HG03103 (cell line): Measurements from ENCODE around the gene SLC1A7.

ENCODE experiments used
- ATAC-seq: cut with Tn5 transposase; IDR thresholded peaks from one replicate; pipeline ENCODE4 v1.9.1; 2021; ENCODE audit warnings: low read depth; ENCODE audit not compliant: unreplicated experiment

SLC1A7 gene

DNA sequence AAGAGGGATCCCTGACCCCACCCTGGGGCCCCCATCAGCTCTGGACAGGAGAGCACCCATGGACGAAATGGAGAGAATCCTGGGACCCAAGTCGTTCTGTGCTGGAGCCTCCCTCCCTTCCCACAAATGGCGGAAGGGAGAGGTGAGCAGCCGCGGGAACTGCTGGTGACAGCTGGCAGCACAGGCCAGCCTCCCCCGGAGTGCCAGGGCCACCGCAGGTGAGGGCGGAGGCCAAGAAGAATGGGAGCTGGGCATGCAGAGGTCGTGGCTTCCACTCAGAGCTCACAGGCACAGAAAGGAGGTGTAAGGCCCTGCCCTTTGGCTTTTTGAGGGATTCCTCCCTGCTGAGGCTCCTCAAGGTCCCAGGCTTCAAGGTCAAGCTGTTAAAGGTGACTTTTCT, 24.6 kb downstream of the SLC1A7 start:
- no peak for ATAC-seq

DNA sequence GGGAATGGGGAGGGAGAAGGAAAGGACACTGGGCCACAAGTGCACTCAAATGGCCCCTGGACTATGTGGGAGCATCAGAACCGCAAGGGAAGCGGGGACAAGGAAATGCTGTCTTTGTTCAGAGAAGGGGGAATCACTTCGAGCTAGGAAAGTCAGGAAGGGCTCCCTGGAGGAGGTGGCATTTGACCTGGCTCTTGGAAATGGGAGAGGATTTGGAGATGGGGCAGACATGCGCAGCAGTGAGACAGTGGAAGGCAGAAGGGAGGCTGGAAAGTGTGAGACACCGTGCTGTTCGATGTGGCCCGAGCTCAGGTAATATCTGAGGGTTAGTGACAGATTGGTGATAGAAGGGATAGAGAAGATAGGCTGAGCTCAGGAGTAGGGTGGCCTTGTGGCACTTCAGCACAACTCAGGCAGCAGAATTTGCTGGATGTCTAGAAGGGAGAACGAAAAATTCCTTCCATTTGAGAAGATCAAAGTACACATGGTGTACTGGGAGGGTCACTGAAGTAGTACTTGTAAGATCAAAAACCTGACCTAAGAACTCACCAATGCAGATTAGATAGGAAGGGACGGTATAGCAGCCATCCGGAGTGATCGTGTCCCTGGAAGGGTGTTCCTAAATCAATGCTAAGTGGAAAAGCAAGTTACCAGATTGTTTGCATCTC, 25.4 kb downstream of the SLC1A7 start:
- ATAC-seq, result no peak

DNA sequence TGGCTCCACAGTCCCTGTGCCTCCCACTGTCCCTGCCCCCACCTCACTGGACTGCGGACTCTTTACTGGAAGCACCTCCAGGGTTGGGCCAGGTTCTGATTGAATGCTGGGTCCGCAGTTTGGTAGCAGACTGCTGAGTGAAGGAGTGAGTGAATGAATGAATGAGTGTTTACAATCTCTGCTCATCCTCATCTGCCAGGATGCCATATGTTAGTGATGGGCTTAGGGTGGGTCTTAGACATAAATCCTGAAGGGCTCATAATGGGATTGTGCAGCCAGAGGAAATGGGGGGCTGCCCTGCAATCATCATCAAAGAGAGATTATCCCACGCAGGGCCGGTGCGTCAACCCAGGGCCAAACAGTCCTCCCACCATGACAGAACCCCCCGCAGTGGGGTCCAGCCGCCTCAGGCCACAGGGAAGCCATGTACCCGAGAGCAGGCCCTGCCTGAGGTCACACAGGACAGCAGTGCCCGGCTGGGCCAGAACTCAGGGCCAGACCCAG, 26.1 kb downstream of the SLC1A7 start:
- no peak for ATAC-seq

DNA sequence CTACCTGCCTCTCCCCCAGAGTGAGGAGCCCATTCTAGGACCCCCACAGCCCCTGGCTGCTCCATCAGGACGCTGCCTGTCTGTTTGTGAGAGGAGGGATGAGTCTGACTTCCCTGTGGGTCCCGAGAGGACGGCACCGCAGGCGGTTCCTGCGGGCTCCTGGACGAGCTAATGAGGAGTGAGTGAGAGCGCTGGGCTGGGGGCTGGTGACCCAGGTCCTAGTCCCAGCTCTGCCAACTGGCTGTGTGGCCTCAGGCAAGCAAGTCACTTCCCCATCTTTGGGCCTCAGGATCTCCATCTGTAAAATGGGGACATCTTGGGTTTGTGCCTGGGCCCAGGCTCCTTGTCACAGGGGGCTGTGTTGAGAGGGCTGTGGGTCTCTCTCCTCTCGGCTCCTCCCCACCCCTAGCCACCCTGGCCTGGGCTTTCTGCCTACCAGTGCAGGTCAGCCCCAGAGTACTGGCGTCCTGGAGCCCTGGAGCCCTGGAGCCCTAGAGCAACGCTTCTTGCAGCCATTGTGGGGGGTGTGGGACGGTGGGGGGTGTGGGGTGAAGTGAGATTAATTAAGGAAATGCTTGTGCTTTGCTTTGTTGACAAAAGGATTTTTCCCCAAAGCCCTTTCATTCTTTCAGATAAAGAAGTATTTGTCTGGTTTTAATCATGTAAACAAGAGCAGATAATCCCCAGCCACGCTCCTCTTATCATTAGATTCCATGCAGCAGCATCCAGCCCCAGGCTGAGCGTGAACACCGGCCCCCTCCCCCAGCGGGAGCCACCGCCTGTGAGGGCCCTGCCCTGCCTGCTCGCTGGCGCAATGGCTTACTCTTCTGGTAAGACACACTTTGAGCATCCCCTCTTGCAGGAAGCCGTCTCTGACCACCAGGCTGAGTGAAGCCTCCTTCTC, 26.8 kb downstream of the SLC1A7 start:
- no peak for ATAC-seq

DNA sequence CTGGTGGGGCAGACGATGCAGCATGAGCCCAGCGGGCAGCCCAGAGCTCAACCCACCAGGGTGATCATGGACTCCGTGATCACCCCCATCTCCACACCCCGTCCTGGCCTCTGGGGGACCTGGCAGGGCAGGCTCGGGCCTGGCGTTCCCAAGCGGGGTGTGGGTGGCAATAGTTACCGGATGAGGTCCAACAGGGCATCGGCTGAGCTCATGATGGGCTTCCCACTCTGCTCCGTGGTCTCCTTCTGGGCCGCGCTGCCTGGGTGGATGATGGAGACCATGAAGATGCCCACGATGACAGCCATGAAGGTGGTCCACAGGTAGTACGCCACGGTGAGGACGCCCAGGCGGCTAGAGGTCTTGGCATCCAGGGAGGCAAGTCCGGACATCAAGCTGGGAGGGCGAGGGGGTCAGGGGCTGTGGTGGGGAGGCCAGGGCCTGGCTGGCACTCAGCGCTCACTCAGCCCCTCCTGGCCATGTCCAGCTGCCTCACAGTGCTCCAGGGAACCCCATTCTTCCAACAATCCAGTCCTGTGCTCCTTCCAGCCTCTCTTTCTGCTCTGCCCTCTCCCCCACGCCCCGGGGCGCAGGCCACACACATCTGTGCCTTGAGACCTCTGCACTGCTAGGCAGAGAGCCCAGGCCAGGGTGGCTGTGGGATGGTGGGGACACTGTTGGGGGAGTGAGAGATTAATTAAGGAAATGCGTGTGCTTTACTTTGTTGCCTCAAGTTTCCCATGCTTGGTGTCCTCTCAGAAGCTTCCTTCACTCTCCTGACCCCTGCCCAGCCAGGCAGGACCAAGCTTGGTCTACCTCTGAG, 27.6 kb downstream of the SLC1A7 start:
- ATAC-seq, result no peak

DNA sequence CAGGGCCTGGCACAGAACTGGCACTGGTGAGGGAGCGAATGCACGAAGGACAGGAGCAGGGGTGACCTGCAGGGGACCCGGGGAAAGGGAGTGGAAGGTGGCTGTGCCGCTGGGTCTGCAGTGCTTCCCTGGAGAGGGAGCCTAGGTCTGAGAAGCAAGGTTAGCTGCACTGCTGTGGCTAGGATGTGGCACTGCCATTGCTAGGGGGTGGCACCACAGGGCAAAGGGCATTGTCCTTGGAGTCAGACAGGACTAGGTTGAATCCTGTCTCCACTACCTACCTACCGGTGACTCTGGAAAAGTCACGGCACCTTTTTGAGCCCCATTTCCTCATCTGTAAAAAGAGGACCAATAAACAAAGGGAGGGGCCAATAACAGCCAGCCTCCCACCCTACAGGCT, 28.3 kb downstream of the SLC1A7 start:
- ATAC-seq, result no peak

DNA sequence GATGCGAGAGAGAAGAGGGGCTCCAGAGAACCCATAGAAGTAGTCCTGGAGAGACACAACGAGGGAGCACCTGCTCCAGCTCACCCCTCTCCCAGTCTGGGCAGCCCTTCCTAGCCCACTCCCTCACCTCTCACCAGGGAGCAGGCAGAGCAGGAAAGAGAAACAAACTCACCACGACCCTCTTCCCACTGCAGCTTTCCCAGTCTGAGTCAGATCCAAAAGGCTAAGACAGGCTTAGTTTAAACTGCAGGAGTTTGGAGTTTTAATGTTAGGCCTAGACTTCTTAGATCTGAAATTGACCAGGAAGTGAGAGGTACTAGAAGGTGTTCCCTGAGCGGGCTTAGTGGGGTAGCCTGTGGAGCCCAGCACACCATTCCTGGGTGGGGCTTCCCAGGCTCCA, 29.6 kb downstream of the SLC1A7 start:
- no peak for ATAC-seq

DNA sequence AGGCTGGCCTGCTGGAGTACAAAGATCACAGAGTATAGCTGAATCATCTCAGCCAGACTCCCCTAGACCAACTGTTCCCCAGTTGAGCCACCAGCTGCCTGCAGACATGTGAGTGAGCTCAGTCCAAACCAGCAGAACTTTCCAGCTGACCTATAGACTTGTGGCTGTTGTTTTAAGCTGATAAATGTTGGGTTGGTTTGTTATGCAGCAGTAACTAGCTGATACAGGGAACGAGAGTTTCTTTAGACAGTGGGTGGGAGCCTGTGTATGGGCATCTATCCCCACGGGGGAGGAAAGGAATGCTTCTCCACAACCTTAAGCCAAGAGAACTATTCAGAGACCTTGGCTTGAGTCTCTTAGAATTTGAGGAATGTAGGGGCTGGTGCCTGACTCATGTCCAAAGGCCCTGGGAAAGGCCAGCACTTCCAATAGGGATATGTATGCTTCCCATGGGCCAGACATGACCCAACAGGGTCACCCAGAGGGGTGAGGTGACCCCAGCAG, 30.1 kb downstream of the SLC1A7 start:
- no peak for ATAC-seq

DNA sequence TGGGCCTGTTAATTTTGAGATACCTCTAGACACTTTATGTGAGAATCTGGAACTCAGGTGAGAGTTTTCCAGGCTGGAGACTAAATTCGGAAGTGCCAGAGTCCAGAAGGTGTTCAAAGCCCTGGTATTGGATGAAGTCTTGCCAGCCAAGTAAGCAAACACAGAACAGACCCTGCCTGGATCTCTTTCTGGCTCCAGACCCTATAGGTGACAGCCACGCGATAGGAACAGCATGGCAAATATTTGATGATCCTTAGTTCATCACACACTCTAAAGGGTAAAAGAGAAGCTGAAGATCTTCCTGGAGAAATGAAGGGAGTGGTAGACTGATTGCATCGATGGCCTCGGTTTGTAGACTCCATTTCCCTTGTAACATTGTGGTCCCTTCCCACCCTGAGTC, 30.7 kb downstream of the SLC1A7 start:
- no peak for ATAC-seq

DNA sequence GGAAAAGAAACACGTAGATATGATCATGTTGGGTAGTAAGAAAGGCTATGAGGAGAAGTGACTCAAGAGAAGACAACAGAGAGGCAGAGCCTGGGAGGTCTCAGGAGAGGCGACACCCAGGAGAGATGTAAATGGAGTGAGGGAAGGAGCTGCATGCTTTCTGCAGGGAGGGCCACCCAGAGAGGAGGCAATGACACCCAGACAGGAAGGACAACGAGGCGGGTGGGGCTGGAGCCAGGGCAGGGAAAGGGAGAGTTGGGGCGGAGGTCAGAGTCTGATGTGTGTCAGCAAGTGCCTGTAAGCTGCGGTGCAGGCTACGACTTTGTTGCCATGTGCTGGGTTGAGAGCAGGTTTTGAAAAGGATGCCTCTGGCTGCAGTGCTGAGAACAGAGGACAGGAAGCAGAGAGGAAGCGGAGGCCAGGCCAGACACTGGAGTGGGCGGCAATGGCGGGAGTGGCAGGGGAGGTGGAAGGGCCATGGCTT, 31.3 kb downstream of the SLC1A7 start:
- no peak for ATAC-seq

DNA sequence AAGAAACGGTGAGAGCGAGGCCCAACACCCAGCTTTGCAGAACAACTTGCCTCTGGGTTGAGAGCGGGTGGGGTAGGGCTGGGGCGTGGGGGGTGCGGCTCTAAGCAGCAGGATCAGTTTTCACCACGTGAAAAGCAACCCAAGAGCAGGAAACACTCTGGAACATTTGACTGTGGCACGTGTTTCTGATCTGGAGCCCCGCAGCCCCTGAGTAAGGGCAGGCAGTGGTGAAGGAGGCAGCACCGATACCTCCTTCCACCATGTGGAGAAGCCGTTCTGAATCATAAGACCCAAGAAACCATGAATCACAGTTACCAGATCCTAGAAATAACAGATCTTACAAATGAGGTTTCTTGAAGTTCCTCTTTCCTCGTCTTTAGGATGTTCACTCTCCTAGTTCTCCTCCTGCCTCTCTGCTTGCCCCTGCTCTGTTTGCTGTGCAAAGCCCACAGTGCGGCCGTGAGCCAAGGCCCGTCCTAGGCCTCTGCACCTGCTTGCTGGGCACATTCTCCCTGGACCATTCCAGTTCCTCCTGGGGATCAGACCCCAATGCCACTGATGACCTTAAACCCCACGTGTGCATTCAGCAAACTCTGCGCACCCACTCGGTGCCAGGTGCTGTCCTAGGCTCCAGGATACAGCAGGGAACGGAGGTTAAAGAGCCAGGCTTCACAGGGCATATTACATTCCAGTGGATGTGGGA, 31.9 kb downstream of the SLC1A7 start:
- ATAC-seq, result no peak

DNA sequence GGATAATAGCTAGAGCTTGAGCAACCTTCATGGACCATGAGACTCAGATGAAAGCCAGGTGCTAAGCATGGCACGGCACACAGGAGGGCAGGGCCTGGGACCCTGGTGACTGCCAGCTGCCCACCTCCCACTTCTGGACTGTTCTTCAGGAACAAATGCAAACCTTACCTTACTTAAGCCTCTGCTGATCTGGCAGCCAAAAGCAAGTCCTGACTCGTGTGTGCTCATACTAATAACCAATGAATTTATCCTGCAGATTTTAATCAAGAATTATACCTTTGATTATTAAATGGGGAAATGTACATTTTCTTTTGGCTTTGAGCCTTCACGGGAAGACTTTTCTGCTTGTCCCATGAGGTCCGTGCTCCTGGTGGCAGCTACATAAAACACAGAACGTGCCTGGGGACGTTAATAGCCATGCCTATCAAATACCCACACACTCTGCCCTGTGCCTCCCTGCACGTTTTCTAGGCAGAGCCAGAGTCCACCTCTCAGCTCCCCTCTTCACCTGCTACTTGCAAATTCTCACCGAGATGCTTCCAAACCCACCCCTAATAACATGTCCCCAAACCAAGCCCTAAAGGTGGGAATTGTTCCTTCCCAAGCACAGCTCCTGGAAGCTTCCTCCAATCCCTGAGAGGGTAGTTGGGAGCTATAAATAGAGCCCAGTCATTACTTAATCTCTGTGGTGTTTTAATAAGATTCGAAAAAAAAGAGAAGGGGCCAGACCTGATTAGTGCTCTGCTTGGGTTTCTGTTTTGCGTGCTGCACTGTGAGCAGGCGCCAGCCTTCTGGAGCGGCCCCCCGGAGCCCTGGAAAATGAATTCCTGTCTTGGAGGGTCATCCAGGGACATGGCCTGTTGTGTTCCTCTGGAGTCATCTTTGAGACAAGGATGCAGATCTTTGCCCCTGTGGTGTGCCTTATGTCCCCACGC, 33.5 kb downstream of the SLC1A7 start:
- no peak for ATAC-seq

DNA sequence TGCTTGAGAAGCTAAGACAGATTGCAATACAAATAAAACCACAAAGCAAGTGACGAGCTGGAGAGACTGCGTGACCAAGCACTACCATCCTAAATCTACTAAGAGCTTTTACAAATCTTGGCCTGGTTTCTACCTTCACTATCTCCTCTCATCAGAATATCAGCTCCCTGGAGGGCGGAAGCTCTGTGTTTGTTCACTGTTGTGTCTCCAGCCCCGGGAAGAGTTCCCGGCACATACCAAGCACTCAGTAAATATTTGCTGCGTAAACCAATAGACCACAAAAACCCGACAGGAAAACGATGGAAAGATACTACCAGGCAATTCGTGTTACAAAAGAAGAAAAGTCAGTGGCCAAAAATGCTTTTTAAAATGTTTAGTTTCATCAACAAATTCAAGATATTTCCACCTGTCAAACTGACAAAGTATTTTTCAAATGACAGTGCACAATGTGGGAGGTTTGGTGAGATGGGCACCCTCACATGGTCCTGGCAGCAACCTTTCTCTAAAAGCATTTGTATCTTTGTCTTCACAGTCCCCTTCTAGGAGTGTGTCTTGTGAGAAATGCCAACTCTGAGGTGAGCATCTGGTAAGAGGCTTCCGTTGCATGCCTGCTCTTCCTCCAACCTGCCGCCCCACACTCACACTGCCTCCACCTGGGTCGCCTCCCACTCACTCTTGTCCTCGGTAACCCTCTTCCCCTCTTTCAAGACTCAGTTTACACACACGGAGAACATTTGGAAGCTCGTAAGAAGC, 34.7 kb downstream of the SLC1A7 start:
- no peak for ATAC-seq

DNA sequence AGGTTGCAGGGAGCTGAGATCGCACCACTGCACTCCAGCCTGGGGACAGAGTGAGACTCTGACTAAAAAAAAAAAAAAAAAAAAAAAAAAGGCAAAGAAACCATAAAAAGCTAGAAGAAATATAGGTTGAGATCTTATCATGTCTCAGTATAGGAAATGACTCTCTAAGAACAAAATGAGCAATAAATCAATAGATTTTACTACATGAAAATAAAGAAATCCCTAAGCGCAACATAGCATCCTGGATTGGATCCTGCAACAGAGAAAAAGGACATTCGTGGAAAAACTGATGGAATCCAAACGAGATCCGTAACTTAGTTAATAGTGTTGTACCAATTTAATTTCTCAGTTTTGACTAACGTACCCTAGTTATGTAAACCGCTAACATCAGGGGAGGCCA, 35.3 kb downstream of the SLC1A7 start:
- ATAC-seq, result no peak

DNA sequence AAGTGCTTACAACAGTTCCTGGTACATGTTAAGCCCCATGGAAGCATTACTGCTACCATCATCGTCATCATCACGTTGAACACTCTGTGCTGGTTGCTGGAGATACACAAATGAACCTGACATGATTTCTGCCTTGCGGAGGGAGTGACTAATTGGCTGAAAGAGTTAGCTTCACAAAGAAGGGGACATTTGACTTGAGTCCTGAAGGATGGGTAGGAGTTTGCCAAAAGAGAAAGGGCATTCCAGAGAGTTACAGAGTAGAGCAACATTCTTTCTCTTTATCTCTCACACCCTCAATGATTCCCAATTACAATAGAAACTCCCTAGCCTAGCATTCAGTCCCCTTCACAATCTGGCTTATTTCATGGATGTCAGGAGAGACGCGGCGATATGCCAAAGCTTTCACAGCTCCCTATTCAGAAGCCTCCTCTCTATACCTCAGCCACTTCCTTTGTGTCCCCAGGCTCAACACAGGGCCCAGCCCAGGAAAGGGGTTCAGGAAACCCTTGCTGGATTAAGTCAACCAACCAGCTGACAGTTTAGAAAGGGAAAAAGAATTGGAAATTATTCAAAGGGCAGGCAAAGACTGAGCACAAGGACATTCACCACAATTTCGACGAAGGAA, 38.0 kb downstream of the SLC1A7 start:
- ATAC-seq, result no peak

DNA sequence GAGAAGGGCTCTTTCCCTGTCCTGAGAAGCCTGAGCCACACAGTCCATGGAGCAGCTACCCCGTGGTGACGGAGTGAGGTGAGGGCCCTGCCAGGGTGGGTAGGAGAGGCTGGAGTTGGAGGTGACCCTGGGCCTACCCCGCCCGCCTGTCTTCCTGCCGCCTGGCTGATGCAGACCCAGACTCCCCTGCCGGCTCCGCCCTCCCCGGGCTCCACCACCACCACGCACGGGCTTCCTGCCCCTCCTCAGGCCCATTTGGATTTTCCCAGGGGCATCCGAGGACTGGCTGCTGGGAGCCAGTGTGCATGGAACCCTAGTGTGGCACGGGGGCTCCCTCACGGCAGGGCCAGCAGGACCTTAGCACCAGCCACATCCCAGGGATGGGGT, 47.9 kb downstream of the SLC1A7 start:
- no peak for ATAC-seq

DNA sequence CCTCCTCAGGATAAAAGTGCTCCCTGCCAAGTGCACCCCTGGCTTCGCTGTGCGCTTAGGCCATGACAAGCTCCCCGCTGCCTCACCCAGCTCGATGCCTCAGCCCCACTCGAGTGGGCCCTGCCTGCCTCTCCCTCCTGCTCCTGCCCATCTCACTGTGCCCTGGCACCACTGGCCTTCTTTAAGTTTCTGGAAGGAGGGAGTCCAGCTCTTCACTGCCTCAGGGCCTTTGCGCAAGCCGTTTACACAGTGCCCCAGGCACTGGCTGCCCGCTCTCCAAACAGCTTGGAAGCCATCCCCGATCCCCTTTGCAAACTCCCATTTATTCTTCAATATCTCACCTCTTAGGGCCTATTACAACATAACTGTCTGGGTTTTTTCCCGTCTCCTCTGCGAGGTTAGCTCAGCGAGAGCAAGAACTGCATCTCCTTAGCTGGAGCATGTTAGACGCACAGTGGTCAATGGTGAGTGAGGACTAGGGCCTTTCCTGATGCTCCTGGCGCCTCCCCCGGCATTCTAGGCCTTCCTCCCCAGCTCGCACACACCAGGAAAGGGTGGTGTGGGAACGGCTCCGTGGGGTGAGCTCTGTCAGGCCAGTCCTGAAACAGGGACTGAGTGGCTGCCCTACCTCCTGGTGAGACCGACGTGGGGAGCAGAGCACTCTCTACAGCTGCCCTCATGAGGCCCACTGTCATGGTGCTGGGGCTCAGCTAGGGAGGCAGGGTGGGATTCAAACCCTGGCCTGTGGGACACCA, 48.5 kb downstream of the SLC1A7 start:
- ATAC-seq, result no peak
